T-helper 2 cell treated with Interferon-gamma antibody and Interleukin-4, amounts not matched to agents 5 μg/mL and 100 μg/mL, for 36 hours (primary cell): Measurements from ENCODE around the gene ACTR8.

Experiments
- DNase-seq: peaks from one replicate; pipeline ENCODE4 v3.0.0; 2021; ENCODE audit warnings: low spot score
- H3K27ac Mint-ChIP-seq: one replicate; pipeline ENCODE4 v1.8.0; 2021; ENCODE audit warnings: mild to moderate bottlenecking, mixed read lengths
- H3K27me3 Mint-ChIP-seq: one replicate; pipeline ENCODE4 v1.8.0; 2021; ENCODE audit warnings: low read depth, mixed read lengths
- H3K36me3 Mint-ChIP-seq: one replicate; pipeline ENCODE4 v1.8.0; 2021; ENCODE audit warnings: low read depth, mixed read lengths
- H3K4me1 Mint-ChIP-seq: one replicate; pipeline ENCODE4 v1.8.0; 2021; ENCODE audit warnings: low read depth, mixed read lengths
- H3K4me3 Mint-ChIP-seq: one replicate; pipeline ENCODE4 v1.8.0; 2022; ENCODE audit warnings: mild to moderate bottlenecking, moderate library complexity, mixed read lengths
- H3K9me3 Mint-ChIP-seq: one replicate; pipeline ENCODE4 v1.8.0; 2021; ENCODE audit warnings: mixed read lengths

ACTR8 gene

DNA sequence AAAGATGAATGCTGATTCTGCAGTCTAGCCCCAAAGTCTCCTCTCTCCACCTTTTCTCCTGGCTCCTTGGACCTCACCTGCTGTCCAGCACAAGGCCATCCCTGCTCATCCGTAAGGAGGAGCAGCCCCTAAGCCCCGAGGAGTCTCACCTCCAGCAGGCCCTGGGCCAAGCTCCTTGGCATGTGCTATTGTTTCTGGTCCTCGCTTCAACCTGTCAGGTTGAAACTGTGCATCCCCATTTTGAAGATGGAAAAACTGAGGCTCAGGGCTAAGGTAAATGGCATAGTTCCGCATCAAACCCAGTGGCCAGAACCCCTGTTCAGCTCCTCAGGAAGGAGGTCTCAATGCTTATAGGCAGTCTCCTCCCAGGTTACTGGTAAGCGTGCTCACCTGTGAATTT is 61.9 kb downstream of the ACTR8 start:
- Mint-ChIP-seq H3K27ac (no peak overlapping the region), H3K9me3 (no peaks in the 10 kb centered on the region), H3K4me1 (peaks cover 14% of the 10 kb centered on the region), H3K36me3 (peaks cover 13% of the 10 kb centered on the region), H3K27me3 (no peaks in the 10 kb centered on the region), H3K4me3 (no peak overlapping the region)
- DNase-seq: no peak

- Mint-ChIP-seq H3K27me3 (peaks cover 1% of the 10 kb centered on the region), H3K9me3 (no peaks in the 10 kb centered on the region), H3K27ac (no peak overlapping the region), H3K4me3 (no peak overlapping the region), H3K4me1 (peaks cover 7% of the 10 kb centered on the region), H3K36me3 (peaks cover 11% of the 10 kb centered on the region)
- DNase-seq: no peak
Measured at GRCh38 chr3:53819163-53819868, 62.6 kb downstream of the ACTR8 start.

DNA sequence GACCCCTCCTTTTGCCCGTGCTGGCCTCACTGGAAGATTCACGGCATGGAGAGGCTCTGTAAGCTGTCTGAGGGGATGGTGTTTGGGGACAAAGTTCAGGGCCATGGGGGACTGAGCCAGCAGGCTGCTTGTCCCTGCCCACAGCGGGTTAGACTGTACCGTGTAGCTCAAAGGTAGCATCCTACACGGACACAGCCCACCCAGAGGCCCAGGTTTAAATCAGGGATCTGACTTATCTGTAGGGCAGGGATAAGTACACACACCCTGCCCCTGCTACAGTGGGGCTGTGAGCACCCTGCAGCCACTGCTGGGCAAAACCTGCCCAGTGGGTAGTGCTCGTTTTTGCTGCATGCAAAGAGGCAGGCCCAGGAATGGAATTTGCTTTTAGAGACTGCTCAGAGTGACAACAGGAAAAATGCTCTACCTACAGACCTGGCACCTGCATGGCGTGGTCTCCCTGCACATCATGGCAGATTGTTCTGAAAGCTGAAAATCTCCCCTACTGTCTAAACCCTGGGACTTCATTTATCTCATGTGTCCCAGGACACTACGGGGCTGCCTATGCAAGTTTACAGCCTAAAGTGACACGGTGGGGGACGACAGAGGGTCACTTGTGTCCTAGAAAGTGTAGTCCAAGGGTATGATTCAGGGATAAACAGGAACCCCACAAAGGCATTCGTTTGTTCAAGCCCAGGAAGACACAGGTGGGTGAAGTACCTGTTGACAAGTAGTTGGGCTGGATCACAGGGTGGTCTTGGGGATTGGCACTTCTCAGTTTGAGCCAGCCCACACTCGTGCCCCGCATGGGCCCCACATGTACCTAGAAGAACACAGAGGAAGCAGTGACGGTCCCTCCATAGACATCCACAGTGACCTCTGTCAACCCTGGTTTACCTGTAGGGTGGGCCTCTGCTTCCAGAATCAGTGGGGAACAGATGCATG is 63.5 kb downstream of the ACTR8 start:
- Mint-ChIP-seq H3K36me3 (peaks cover 9% of the 10 kb centered on the region), H3K4me3 (peak overlapping the region; percentile 50), H3K27ac (no peak overlapping the region), H3K4me1 (peaks cover 5% of the 10 kb centered on the region), H3K27me3 (peaks cover 5% of the 10 kb centered on the region), H3K9me3 (no peaks in the 10 kb centered on the region)
- DNase-seq: no peak

DNA sequence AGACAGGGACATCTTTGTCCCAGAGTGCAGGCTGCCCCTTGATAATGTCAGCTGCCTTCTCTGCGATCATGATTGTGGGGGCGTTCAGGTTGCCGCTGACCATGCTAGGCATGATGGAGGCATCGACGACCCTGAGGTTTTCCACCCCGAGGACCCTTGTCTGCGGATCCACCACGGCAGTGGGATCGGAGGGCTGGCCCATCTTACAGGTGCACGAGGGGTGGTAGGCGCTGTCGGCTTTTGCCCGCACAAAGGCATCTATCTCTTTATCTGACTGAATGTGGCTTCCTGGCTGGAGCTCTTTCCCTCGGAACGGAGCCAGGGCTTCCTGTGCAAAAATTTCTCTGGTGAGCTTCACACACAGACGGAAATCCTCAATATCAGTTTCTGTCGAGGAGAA is 64.1 kb downstream of the ACTR8 start:
- Mint-ChIP-seq H3K9me3 (no peaks in the 10 kb centered on the region), H3K4me1 (peaks cover 5% of the 10 kb centered on the region), H3K36me3 (peaks cover 9% of the 10 kb centered on the region), H3K27ac (no peak overlapping the region), H3K4me3 (peak overlapping the region; percentile 50), H3K27me3 (peaks cover 5% of the 10 kb centered on the region)
- no peak for DNase-seq

GRCh38 chr3:53817211-53817610 is 64.7 kb downstream of the ACTR8 start:
- H3K27ac Mint-ChIP-seq: no peak overlapping the region
- no peak for DNase-seq
- no peaks in the 10 kb centered on the region for H3K9me3 Mint-ChIP-seq
- peaks cover 5% of the 10 kb centered on the region for H3K27me3 Mint-ChIP-seq
- H3K36me3 Mint-ChIP-seq: peaks cover 9% of the 10 kb centered on the region
- H3K4me3 Mint-ChIP-seq: no peak overlapping the region
- H3K4me1 Mint-ChIP-seq: peaks cover 5% of the 10 kb centered on the region
